Erythroblast (primary cell): ENCODE measurements around the gene LONRF2.

ENCODE experiments used
- GATA1 ChIP-seq: IDR thresholded peaks from 2 replicates; pipeline ENCODE4 v1.6.1; 2011; ENCODE audit warnings: low read depth, mild to moderate bottlenecking, control low read depth, low read length, moderate library complexity
- POLR2A ChIP-seq: IDR thresholded peaks from 2 replicates; pipeline ENCODE4 v1.6.1; 2011; ENCODE audit warnings: mild to moderate bottlenecking, low read length

DNA sequence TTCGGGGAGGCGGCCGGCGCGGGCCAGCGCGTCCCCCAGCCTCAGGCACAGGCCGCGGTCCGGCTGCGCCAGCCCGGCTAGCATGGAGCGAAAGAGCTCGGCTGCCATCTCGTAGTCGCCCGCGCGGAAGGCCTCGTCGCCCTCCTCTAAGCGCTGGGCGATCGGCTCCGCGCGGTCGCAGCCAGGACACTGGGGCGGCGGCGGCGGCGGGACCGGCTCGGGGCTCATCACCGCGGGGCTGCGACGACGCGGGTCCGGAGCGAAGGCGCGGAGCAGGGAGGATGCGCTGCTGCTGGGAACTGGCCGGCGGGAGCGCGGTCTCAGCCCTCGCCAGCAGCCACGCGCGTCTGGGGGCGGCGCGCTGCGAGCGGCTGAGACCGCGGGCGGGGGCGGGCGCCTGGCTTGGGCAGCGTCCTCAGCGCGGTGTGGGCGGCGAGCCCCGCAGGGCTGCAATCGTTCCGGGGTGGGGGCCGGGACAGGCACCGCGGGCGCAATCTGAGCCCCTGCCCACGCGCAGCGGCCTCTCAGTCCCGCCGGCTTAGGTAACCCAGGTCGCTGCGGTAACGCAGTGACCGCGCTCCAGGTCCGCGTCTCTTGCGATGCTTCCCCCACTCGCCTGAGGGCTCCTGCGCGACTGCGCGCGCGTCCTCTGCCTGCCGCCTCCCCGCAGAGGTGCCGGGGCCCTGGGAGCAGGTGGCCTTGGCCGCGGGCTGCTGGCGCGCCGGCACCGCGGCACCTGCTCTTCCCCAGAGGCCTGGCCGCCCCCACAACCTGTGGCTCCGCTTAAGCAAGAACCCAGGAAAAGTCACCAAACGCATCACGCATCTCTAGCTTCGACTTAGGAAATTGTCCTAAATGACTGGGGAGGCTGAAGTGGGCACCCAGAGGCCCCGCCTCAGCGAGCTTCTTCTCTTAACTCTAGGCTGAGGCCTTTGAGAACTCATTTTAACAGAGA, at the start of gene LONRF2:
- TF ChIP-seq POLR2A = no peak
- no peak for TF ChIP-seq GATA1
